GM21576 (cell line): ENCODE data around the gene UEVLD.

ENCODE experiments used
- ATAC-seq: cut with Tn5 transposase; IDR thresholded peaks from one replicate; pipeline ENCODE4 v1.9.1; 2021; ENCODE audit warnings: mild to moderate bottlenecking, moderate library complexity; ENCODE audit not compliant: unreplicated experiment

The UEVLD gene

DNA sequence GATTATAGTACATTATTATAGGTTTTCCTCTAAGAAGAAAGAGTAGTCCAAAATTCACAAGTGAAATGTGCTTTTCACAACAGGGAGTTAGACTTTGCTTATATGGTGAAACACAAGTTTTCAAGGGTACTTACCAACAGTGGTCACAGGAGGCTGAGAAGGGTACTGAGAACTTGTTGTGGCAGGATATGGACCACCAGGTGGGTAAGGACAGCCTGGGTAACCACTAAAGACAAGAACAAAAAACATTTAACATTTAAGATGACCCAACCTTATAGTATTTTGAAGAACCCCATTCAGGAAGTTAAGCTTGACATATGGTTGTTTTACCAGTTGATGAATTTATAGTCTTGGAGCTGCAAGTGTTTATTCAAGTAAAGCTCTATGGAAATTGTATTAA lies 86.2 kb downstream of the UEVLD start:
- no peak for ATAC-seq

DNA sequence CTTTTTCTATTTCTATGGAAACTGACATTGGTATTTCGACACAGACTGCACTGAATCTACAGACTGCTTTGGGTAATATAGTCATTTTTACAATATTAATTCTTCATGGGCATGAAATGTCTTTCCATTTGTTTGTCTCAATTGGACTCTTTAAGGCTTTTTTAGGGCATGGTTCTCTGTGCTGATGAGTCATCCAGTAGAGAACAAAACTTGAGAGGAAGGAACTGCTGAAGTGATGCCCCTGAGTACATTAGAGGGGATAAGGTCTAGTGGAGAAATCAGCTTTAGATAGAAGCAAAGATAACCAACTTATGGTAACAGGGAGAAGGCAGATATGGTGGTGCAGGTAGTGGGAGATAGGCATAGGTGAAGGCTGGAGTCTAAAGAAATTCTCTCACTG lies 86.9 kb downstream of the UEVLD start:
- no peak for ATAC-seq

DNA sequence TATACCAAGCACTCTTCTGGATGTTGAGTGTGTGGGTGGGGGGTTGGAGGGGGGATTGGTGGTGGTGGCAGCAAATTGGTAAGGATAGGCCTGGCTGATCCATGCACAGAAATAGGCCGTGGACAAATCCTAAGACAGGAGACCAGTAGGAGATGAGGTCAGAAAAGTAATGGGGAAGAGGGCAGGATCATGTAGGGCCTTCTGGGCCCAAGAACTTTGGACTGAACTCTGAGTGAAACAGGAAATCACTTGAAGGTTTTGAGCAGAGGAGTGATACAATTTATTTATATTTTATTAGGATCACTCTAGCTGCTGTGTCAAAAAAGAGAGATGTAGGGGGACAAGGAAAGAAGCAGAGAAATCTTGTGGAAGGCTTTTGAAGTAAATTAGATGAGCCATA lies 90.5 kb downstream of the UEVLD start:
- ATAC-seq, result no peak

DNA sequence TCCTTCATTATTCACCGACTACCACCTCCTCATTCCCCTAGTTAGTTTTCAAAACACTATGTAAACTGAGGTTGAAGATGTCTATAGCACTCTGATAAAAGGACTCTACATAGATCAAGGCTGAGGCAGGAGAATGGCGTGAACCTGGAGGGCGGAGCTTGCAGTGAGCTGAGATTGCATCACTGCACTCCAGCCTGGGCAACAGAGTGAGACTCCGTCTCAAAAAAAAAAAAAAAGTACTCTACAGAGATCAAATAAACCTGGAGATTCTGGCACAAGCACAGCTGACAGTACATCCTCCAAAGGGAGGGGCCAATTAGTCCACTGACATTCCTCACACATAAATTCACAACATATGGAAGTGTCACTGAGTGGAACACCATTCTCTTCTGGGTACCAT lies 92.8 kb downstream of the UEVLD start:
- ATAC-seq, result no peak

DNA sequence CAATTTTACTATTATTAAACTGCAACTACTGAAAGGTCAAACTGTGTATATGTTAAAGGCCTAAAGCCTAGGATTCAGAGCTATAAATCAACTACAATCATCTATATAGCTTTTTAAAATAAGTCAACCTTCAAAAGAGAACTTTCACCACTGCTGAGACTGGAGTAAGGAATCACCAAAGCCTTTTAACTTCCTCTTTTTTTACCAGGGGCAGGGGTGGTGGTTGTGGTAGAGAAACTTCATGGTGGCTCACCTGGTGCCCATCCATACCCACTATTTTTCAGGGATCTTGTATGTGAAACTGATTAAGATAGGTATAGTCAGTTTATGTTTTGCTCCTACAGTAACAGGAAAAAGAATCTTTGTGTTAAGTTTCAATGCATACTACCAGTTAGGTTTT lies 93.3 kb downstream of the UEVLD start:
- no peak for ATAC-seq

DNA sequence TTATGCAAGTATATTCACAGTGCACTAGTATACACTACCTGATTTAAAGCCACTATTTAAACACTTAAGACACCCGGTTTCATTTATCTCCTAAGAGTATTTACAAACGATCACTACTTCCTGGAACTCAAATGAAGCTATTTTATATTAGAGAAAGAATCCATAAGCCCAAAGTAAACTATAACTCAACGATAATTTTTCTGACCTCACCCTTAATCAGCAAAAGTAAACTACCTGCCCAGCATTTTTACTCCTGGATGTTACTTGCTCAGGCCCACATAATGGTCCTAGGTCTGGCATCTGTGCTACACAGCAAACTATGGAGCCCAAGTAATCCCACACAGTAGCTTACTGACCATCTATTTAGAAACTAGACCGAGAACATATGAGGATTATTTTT lies 95.2 kb downstream of the UEVLD start:
- no peak for ATAC-seq

DNA sequence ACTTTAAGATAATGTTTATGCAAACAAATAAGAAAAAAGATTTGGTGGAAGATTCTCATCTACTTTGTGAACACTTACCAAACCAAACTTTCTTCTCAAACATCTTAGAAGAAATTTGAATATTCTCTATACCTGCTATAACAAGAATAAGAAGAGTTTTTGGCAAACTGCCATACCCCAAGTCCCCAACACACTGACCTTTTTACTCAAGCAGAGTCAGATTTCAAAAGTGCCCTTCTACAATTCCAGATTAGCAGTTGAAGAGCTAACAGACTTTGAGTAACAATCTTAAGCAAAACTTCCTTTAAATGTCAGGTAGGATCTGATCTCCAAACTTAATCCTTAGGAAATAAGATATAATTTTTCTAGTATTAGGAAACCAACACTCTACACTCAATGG lies 95.6 kb downstream of the UEVLD start:
- no peak for ATAC-seq

DNA sequence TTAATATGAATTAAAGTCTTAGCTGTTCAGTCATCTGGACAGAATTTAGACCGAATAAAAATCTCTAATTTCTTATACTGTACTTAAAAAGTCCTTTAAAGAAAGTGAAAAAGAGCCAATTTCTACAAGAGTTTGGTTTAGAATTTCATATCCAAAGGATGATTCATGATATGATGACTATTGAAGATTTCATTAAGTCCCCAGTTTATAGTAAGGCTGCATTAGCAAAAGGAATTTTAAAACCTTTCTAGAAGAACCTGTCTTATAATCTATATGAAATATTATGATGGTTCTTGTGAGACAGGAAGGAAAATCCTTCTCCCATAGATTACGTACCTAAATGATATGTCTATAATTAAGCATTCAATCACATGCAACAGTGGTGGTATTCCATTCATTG lies 96.6 kb downstream of the UEVLD start:
- ATAC-seq, result no peak

DNA sequence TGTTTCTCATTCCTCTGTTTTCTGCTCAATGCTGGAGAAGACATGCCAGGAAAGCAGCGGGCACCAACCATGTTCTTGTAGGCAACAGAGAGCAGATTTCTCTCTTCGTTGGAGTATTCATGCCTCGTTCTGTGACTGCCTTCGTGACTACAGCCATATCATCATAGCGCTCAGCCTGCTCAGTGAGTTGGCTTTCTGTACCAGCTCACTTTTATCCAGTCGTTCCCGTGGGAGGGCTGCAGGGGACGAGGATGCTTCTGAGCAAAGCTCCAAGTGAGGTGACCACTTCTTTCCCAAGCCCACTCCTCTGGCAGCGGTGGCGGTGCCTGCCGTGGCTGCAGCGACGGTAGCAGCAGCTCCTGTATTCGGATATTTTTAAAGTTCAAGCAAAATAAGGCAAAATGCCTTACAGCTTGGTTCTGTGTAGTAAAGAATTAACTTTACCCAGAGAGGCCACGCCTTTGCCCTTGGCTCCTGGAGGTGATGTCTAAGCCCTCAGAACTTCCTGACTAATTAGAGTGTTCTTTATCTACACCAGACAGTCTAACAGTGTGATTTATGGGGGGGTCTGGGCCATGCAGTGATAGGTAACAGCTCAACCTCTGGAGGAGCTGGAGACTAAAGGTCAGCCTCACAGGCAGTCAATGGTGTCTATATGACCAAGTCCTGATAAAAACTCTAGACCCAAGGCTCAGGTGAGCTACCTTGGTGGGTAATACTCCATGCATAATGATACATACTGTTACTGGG lies 97.6 kb downstream of the UEVLD start:
- ATAC-seq, result no peak

DNA sequence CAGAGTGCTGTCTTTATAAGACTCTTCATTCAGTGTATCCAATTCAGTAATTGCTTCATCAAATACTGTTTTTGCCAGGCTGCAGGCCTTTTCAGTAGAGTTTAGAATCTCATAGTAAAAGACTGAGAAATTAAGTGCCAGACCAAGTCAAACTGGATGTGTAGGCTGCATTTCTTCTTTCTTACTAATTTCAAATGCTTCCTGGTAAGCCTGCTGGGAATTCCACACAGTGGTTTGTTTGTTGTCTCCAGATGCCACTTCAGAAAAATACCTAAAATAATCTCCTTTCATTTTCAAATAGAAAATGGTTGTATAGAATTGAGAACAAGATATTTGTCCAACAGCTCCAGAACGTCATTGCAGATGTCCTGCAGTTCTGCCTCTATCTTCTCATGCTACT lies 98.2 kb downstream of the UEVLD start:
- no peak for ATAC-seq

DNA sequence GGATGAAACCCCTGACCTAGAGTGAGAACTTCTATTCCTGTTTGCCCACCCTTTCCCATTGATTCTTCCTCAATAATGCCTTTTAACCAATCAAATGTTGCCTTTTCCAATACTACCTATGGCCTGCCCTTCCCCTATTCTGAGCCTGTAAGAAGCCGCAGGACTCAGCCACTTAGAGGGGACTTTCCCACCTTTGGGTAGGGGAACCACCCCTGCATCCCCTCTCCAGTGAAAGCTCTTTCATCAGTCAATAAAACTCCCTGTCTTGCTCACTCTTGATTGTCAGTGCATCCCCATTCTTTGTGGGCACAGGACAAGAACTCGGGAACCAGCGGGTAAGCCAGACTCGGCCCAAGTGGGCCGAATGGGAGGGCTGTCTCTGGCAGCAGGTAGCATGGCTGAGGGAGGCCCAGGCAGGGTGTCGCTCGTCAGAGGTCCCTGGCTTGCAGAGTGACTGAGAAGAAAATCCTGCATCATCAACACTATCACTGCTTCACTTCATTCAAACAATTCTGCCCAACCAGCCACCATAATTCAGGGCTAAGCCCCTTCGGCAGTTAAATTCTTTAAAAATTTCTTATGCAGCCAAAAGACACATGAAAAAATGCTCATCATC lies 102.5 kb downstream of the UEVLD start:
- ATAC-seq, result peak; percentile 65
